IPS-20b (cell line): Measurements from ENCODE around the gene ADNP.

ENCODE experiments used
- H3K27ac ChIP-seq: one replicate; pipeline ENCODE4 v1.5.1; 2013; ENCODE audit warnings: low read length
- H3K27me3 ChIP-seq: 2 replicates; pipeline ENCODE4 v1.6.1; 2013; ENCODE audit warnings: mild to moderate bottlenecking, low read length, inconsistent platforms; ENCODE audit not compliant: insufficient read depth
- H3K36me3 ChIP-seq: 2 replicates; pipeline ENCODE4 v1.6.1; 2013; ENCODE audit warnings: low read depth, mild to moderate bottlenecking, inconsistent platforms, low read length, moderate library complexity; ENCODE audit not compliant: insufficient read depth
- H3K4me1 ChIP-seq: 2 replicates; pipeline ENCODE4 v1.6.1; 2013; ENCODE audit warnings: mild to moderate bottlenecking, control low read depth, inconsistent platforms, low read length, moderate library complexity; ENCODE audit not compliant: insufficient read depth
- H3K4me3 ChIP-seq: 2 replicates; pipeline ENCODE4 v1.5.1; 2013; ENCODE audit warnings: mild to moderate bottlenecking, low read length, inconsistent platforms
- H3K9ac ChIP-seq: 2 replicates; pipeline ENCODE4 v1.6.1; 2013; ENCODE audit warnings: low read depth, mild to moderate bottlenecking, inconsistent platforms, low read length, moderate library complexity
- H3K9me3 ChIP-seq: 2 replicates; pipeline ENCODE4 v1.6.1; 2013; ENCODE audit warnings: mild to moderate bottlenecking, low read depth, low read length, inconsistent platforms; ENCODE audit not compliant: insufficient read depth

The ADNP gene

DNA sequence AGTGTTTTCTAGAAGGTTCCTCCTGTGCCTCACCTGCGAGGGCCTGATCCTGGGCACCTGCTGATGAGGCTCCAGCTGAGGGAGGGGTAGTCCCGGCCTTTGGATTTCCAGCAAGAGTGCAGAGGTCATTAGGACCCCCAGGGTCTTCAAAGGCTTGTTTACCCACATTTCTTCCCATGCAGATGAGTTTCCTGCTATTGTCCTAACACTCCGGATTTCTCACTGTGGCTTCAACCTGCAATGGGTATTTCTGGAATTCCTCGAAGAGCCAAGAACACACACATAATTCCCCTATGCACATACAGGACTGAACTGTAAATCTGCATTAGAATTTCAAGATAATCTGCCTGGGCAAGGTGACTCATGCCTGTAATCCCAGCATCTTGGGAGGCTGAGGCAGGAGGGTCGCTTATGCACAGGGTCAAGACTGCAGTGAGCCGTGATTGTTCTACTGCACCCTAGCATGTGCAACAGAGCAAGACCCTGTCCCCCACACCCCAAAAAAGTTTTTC lies 53.9 kb downstream of the ADNP start:
- Histone ChIP-seq H3K27me3 (no peaks in the 10 kb centered on the region), H3K36me3 (no peaks in the 10 kb centered on the region), H3K4me1 (peaks cover 12% of the 10 kb centered on the region), H3K27ac (no peak overlapping the region), H3K9me3 (no peaks in the 10 kb centered on the region), H3K4me3 (no peak overlapping the region), H3K9ac (no peak overlapping the region)

DNA sequence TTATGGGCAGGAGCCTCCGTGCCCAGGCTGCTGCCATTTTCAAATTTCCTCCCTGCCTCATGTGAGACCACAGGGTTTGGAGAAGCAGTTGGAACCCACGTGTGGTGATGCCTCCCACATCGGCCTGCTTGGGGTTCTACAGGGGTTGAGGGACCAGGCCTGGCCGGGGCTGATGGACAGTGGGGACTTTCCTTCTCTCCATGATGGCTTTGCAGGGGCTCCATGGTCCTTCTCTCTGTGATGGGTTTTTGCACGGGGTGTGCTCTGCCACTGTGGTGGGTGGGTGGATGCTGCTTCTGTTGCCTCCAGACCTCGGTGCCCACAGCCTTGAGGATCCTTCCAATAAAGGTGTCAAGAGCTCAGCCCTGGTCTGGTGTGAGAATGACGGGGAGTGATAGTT lies 54.4 kb downstream of the ADNP start:
- Histone ChIP-seq H3K27ac (no peak overlapping the region), H3K4me3 (no peak overlapping the region), H3K9me3 (no peaks in the 10 kb centered on the region), H3K36me3 (no peaks in the 10 kb centered on the region), H3K9ac (no peak overlapping the region), H3K4me1 (peaks cover 12% of the 10 kb centered on the region), H3K27me3 (no peaks in the 10 kb centered on the region)

DNA sequence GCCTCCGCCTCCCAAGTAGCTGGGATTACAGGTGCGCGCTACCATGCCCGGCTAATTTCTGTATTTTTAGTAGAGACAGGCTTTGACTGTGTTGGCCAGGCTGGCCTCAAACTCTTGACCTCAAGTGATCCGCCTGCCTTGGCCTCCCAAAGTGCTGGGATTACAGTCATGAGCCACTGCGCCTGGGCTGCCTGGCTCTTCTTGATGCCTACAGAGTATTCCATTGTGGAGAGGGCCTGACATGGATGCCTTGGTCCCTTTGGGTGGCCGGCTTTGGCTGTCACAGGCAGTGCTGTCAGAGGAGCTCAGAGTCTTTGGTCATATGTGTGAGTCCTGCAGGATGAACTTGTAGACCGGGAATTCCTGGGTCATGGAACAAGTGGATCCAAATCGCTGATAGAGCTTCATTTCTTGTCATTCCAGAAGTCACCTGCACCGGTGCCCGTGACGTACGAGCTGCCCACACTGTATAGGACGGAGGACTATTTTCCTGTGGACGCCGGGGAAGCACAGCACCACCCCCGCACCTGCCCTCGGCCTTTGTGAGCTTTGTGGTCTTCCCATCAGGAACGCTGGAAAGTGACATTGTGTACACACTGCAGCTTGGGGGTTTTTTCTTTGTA lies 55.1 kb downstream of the ADNP start:
- H3K27me3 ChIP-seq = no peaks in the 10 kb centered on the region
- H3K4me1 ChIP-seq = peaks cover 12% of the 10 kb centered on the region
- no peak overlapping the region for H3K4me3 ChIP-seq
- H3K36me3 ChIP-seq = no peaks in the 10 kb centered on the region
- no peak overlapping the region for H3K27ac ChIP-seq
- H3K9me3 ChIP-seq = no peaks in the 10 kb centered on the region
- H3K9ac ChIP-seq = no peak overlapping the region

GRCh38 chr20:50874758-50875665 lies 56.2 kb downstream of the ADNP start:
- no peaks in the 10 kb centered on the region for H3K9me3 ChIP-seq
- H3K4me1 ChIP-seq = peaks cover 17% of the 10 kb centered on the region
- H3K27me3 ChIP-seq = no peaks in the 10 kb centered on the region
- no peak overlapping the region for H3K9ac ChIP-seq
- no peak overlapping the region for H3K4me3 ChIP-seq
- H3K36me3 ChIP-seq = no peaks in the 10 kb centered on the region
- no peak overlapping the region for H3K27ac ChIP-seq

DNA sequence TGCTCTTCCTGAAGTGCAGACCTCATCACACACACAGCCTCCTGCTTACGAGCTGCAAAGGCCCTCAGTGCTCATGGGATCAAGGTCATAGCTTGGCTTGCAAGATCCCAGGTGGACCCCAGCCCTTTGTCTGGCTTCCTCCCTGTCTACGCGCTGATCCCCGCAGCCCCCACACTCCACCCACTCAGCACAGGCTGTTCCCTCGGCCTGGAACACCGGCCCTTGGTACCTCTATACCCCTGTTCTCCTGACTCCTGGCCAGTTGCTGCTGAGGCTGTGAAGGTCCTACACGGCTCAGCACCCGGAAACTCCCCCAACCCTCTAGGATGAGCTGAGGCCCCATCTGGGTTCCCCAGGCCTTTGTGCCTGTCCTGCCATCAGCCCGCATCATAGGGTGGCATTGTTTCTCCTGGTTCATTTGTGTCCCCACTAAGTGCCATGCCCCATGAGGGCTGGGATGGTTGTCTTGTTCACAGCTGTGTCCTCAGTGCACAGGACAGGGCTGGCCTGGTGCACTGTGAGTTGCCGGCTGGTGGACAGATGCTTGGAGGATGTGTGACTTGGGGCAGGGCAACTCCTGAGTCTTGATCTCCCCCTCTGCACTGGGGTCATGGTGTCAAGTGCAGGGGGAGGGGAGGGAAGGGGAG lies 57.0 kb downstream of the ADNP start:
- peaks cover 17% of the 10 kb centered on the region for H3K4me1 ChIP-seq
- no peak overlapping the region for H3K27ac ChIP-seq
- no peak overlapping the region for H3K9ac ChIP-seq
- H3K9me3 ChIP-seq = no peaks in the 10 kb centered on the region
- H3K36me3 ChIP-seq = no peaks in the 10 kb centered on the region
- no peaks in the 10 kb centered on the region for H3K27me3 ChIP-seq
- no peak overlapping the region for H3K4me3 ChIP-seq

DNA sequence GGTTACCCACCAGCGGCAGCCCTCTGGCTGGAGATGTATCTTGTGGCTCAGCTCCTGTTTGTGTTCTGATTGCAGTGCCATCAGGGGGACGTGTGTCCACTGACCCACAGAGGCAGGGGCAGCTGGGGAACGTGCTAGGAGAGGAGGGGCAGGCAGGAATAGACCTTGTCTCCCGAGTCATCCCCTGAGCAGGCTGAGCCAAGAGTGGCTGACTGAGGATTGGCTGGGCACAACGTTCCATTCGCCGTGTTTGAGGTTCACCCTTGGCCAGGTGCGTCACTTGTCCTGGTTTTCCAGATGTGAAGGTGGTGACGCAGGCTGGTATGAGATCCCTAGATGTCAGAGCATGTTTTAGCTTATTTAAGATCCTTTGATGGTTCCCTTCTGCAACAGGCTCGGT lies 57.7 kb downstream of the ADNP start:
- Histone ChIP-seq H3K4me3 (no peak overlapping the region), H3K27me3 (no peaks in the 10 kb centered on the region), H3K27ac (no peak overlapping the region), H3K4me1 (peaks cover 17% of the 10 kb centered on the region), H3K9me3 (no peaks in the 10 kb centered on the region), H3K36me3 (no peaks in the 10 kb centered on the region), H3K9ac (no peak overlapping the region)

DNA sequence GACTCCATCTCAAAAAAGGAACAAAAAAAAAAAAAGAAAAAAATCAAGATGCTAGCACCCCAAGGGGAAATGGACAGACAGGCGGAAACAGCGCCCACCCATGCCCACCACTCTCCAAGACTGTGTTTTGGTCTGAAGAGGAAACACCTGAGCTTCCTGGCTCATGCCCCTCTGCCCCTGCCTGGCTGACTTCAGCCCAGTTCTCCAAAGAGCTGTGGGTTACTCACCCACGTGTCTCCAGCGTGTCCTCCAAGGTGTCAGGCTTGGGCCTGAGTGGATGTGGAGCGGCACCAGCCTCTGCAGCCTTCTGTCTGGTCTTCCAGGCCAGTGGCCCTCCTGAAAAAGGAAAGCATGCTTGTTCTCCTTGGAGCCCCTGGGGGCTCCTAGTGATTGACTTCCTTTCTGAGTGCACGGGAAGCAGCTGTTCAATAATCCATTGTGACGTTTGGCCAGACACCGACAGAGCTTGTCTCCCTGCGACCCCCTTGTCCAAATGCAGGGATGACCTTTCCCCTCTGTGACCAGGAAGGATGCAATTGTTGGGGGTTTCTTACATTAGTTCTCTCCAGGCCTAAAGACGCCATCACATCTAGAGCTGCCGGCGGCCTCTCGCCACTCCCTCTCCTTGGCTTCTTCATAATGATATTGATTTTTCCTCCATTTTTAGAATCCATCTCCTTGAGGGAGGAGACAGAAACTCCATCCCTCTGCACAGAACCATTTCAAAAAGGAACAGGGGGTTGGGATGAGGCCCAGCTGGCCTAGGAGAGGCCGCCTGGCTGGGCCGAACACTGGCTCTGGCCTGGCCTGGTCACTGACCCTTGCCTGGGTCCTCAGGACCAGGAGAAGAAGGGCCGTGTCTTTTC lies 58.4 kb downstream of the ADNP start:
- no peak overlapping the region for H3K27ac ChIP-seq
- H3K36me3 ChIP-seq = no peaks in the 10 kb centered on the region
- H3K9me3 ChIP-seq = no peaks in the 10 kb centered on the region
- H3K4me1 ChIP-seq = peaks cover 17% of the 10 kb centered on the region
- H3K27me3 ChIP-seq = no peaks in the 10 kb centered on the region
- H3K9ac ChIP-seq = no peak overlapping the region
- H3K4me3 ChIP-seq = no peak overlapping the region

- Histone ChIP-seq H3K9me3 (no peaks in the 10 kb centered on the region), H3K27ac (peak overlapping the region; percentile 81), H3K36me3 (no peaks in the 10 kb centered on the region), H3K4me1 (peaks cover 10% of the 10 kb centered on the region; the same call in 1 of the 2 replicates), H3K27me3 (no peaks in the 10 kb centered on the region), H3K4me3 (peak overlapping the region; percentile 67), H3K9ac (peak overlapping the region; percentile 77)
These were observed 60.6 kb downstream of the ADNP start for GRCh38 chr20:50870561-50871161.

DNA sequence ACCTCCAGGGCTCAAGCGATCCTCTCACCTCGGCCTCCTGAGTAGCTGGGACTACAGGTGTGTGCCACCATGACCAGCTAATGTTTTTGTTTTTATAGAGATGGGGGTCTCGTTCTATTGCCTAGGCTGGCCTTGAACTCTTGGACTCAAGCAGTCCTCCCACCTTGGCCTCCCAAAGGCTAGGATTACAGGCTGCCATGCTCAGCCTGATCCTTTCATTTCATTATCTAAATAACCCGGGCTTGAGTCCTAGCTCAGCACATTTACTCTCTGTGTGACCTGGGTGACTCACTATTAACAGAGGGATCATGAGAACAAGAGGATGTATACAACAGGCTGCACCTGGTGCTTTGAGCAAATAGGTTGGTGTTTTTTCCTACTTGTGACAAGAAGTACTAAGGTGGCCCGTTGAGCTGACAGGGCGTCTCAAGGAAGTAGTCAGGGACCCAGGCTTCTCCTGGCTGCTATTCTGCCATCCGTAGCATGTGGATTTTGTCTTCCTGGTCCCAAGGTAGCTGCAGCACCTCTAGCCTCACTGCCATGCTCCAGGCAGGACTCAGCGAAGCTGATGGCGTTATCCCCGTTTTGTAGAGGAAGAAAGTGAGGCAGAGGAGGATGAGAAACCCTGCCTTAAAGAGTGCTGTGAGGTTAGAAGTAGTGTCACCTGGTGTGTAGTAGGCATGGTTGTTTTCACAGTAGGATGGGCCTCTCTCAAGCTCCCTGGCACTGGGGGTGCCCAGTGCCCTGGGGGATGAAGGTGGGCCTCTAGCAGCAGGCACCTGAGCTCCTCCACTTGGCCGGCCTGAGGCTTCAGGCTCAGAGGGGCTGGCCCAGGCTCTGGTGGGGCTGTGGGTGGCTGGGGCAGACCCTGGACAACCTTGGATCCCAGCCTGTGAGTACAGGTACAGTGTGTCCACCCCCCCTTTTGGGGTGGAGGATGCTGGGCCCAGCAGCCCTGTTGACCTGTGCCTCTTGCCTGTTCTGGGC lies 62.4 kb downstream of the ADNP start:
- Histone ChIP-seq H3K27ac (no peak overlapping the region), H3K4me3 (no peak overlapping the region)

DNA sequence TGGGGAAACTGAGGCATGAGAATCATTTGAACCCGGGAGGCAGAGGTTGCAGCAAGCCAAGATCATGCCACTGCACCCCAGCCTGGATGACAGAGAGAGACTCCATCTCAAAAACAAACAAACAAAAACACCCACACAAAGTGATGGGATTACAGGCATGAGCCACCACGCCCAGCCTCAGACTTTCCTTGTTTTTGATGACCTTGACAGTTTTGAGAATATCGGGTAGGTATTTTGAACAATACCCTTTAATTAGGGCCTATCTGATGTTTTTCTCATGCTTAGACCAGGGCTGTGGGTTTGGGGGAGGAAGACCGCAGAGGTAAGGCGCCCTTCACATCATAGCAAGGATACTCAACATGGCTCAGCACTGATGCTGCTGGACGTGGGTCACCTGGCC lies 63.4 kb downstream of the ADNP start:
- H3K4me1 ChIP-seq = peaks cover 8% of the 10 kb centered on the region
- H3K27ac ChIP-seq = no peak overlapping the region
- H3K36me3 ChIP-seq = no peaks in the 10 kb centered on the region
- H3K27me3 ChIP-seq = no peaks in the 10 kb centered on the region
- no peak overlapping the region for H3K4me3 ChIP-seq
- no peaks in the 10 kb centered on the region for H3K9me3 ChIP-seq
- H3K9ac ChIP-seq = no peak overlapping the region

More for the DNA sequence above, 62.4 kb downstream of the ADNP start:
- H3K36me3 ChIP-seq = no peaks in the 10 kb centered on the region
- H3K27me3 ChIP-seq = no peaks in the 10 kb centered on the region
- no peak overlapping the region for H3K9ac ChIP-seq
- H3K9me3 ChIP-seq = no peaks in the 10 kb centered on the region
- peaks cover 10% of the 10 kb centered on the region; the same call in 1 of the 2 replicates for H3K4me1 ChIP-seq
